NCI-H69 (cell line): ENCODE data around the gene BBC3.

Source experiments
- DNase-seq: peaks from one replicate; lab custom pipeline; 2025; lab: John Stamatoyannopoulos, UW

The BBC3 gene

DNA sequence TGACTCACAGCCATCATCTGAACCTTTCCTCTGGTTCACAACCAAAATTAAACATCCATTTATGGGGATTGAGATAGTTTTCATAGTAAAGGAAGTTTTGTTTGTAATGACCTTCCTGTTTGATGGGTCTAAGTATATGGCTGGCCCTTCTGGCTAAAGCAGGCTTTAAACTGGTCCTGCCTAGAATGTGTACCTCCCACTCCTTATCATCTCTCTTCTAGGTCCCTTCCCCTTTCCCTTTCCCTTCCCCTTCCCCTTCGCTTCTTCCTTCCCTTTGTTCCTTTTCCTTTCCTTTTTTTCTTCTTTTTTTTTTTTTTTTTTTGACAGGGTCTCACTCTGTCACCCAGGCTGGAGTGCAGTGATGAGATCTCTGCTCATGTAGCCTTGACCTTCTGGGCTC, 35.6 kb downstream of the BBC3 start:
- no peak for DNase-seq

DNA sequence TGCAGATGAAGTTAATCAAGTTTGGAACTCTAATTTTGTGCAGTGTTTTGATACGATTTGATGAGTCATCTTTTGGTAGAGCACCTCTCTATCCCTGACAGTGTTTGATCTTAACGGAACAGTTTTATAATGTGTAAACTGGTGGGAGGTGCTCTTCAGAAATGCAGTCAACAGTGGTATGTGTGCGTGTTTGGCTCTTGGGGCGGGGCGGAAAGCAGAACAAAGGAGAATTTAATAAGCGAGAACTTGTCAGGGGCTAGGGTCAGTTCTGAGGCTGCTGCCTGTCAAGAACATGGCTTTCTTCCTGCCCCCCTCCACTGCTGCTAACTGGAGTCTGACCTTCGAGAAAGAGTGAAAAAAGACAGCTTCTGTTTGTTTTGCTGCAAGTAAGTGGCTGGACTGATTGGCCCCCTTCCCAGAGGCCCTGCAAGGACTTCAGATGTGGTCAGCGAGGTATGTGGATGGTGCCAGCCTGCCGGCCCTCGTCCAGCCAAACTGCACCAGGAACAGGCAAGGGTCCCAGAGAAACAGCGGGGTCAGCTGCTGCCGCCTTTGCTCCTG, 40.8 kb downstream of the BBC3 start:
- peak; percentile 74 for DNase-seq

DNA sequence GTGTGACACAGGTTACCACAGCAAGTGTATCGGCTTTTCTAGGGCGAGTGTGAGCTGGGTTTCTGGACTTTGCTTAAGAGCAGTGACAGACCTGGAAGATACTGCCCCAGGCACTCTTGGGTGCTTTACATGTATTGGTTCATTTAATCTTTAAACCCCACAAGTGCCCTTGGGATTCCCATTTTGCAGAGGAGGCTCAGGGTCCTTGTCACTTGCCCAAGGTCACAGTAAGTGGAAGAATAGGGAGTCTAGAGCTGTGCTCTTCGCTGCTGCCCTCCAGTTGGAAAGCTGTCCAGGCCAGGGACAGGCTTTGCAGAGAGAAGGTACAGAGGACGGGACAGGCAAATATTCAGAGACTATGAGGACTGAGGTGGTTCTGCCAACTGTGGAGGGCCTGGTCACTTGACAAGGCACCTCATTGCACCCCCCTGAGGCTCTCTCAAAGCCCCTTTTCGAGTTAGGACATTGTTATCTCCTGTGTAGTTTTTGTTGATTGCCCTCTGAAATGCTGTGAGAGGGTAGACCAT, 42.4 kb downstream of the BBC3 start:
- no peak for DNase-seq

DNA sequence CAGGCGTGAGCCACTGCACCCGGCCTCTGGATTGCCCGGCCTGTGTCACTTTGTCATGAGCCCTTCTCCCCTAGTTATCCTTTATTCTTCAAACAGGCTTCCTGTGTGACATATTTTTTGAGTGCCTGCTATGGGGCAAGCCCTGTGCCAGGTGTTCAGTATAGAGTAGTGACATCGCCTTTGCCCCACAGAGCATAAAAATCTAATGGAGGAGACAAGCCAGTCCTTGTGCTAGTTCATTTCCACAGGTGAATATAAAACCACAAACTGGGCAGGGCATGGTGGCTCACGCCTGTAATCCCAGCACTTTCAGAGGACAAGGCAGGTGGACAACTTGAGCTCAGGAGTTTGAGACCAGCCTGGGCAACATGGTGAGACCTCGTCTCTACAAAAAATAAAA, 43.2 kb downstream of the BBC3 start:
- no peak for DNase-seq

DNA sequence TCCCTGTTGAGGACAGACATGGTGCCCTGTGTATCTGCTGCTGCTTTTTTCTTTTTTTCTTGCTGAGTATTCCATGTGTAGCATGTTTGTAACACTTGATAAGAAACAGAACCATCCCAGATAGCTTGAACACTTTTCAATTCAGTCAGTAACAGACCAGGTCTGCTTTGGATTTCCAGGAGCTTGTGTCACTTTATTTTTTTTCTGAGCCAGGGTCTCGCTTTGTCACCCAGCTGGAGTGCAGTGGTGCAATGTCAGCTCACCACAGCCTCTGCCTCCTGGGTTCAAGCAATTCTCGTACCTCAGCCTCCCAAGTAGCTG, 43.7 kb downstream of the BBC3 start:
- no peak for DNase-seq

DNA sequence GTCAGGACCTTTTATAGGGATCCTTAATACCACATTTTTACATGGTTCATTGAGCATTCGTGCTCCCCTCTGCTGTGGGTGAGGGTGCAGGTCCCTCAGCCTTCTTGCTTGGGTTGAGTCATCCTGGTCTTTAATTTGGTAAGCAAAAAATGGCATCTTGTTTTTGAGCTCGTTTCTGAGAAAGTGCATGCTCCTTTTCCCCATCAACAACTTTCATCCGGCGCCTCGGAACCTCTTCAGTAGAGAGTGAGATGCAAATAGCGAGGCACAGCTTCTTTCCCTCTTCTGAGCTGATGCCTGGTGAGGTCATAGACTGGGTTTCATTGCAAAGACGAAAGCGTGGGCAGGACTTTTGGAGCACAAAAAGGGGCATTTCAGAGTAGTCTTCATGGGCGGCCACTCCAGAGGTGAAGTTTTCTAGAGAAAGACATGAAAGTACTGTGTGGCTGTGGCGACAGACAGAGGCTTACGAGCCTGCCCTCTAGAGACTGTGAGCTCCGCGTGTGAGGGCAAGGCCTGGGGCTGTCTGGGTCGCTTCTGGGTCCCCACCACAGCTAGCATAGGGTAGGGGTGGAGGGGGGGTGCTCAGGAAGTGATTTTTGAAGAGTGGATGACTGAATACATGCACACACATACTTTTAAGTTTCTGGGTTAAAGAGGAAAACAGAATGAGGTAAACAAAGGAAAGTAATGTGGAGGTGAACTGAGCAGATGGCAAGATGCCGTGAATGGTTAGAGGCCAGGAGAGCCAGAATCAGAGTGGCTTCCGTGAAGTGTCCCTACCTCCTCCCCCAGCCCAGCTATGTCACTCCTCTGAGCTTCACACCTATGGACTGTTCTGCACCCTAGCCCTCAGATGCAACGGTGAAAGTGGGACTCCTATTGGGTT, 44.3 kb downstream of the BBC3 start:
- DNase-seq: no peak

DNA sequence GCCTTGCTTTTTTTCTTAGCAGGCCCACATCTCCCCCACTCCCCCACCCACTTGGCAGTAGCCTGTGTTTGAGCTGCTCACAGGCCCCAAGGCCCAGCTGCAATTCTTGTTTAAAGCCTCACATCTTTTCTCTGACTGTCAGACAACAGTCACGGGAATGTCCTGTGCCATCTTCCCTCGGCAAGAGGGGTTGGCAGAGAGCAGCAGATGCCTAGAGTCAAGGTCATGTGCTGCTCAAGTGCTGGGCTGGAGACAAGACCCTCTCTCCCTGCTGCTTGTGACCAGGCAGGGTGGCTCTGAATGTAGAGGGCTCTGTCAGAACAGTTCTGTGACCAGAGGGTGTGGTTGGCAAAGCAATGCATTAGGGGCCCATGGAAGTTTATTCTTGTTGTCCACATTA, 47.4 kb downstream of the BBC3 start:
- no peak for DNase-seq

DNA sequence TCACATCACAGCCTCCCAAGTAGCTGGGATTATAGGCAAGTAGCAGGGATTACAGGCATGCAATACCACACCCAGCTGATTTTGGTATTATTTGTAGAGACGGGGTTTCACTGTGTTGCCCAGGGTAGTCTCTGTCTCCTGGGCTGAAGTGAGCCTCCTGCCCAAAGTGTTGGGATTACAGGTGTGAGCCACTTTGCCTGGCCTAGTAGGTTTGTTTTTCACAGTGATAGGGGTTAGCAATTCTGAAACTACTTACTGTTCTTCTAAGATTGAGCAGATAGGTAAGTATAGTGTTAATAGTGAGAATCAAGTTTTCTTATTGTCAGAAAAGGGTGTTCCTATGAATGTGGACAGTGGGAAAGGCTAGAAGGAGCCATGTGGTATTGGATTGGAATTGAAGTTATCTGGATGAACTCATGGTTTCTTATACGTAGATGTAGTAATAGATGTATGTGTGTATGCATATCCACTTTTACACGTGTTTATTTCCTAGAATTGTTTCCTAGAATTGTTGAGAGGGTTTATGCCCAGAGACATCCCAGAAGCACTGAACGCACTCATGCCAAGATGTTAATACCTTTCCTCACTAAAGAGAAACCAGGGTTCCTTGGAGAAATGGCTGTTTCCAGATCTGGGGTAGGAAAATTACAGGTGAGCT, 51.2 kb downstream of the BBC3 start:
- DNase-seq: no peak

DNA sequence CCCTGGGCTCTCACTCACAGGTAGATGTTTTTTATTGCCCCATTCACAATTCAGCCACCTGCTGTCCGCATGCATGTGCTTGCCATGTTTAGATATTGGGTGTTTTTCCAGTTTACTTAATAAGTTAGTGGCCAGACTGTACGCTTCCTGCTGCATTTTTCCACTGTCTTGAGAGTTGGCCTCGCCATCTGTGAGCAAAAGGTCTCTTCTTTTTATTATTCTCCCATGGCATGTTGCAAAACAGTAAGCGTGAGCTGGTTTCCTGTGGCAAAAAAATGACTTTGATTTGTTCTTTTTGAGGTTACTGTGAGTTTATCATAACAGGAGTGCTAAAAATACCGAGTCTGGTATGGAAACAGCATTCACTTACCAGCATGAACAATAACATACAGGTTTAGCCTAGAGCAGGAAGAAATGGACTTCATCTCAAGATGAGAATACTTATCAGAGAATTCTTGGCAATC, 54.3 kb downstream of the BBC3 start:
- no peak for DNase-seq

DNA sequence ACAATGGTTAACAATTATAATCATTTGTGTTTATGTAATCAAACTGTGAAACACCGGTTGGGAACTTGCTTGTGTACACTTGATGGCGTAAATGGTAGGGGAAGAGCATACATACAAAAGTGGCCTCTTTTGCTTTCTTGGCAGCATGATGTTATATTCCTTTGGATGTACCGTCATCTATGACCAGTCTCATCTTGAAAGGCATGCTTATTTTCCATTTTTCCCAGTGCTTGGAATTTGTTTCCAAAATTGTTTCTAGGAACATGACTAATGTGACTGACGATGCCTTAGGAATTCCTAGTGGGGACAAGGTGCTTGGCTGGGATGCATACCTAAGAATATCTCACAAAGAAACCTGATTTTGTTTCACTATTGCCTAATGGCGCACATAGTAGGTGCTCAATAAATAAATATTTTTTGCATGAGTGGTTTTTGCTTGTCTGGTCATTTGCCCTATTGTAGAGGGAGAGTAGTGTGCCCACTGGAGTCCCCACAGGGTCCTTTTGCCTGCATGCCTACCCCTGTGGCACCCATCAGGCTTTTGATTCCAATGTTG, 54.9 kb downstream of the BBC3 start:
- DNase-seq: no peak

DNA sequence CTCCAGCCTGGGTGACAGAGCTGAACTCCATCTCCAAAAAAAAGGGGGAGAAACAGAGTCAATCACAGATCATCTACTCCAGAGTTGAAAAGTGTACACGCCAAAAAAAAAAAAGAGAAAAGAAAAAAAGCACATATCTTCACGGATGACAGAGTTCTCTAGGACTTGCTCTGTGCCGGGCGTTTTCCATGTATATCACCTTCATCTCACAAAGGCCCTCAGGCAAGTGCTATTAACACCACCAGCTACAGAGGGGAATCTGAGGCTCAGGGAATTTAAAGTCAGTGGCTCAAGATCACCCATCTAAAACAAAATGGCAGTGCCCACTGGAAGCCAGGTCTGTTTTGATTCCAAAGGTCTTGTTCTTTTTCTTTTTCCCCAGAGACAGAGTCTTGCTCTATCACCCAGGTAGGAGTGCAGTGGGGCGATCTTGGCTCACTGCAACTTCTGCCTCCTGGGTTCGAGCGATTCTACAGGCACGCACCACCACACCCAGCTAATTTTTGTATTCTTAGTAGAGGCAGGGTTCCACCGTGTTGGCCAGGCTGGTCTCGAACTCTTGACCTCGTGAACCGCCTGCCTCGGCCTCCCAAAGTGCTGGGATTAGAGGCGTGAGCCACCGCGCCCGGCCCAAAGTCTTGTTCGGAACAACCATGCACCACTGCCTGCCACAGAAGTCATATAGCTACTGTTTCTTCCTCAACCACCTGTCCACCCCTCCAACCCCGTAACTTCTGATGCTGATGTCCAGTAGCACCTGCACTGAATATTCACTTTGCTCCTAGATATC, 58.1 kb downstream of the BBC3 start:
- DNase-seq: no peak
